Measurements from ENCODE around the gene FAM177A1.

The FAM177A1 gene

DNA sequence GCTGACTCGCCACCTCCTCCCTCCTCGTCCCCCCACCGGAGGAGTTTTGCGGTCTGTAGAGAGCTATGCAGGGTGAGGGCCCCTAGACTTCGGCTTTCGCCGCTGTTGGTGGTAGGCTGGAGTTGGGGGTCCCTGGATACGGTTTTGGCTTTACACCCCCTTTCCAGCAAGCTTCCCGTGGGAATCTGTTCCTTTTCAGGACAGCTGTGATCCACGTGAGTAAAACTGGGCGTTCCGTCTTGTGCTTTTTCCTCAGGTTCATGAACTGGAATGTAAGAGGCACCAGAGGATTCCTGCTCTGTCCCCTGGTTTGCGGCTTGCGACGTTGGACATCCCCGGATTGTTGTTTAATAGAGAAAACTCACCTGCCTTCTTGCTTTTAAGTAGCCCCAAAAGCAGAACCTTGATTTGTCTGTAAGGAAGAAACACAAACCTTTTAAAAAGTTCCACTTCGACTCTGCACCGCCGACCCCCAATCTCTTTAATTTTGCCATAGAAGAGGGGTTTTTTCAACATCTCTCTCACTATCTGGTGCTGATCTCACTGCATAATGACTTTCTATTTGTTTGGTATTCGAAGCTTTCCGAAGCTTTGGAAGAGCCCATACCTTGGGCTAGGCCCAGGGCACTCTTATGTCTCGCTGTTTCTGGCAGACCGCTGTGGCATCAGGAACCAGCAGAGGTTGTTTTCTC lies 76.8 kb downstream of the FAM177A1 start:
- no peak for DNase-seq (ENCODE audit: low spot score)
- Mint-ChIP-seq H3K4me1 (ENCODE audit: low read depth) (peaks cover 40% of the 10 kb centered on the region), H3K4me3 (peak overlapping the region; percentile 91), H3K9me3 (no peaks in the 10 kb centered on the region), H3K27ac (peak overlapping the region; percentile 100), H3K27me3 (ENCODE audit: low read depth) (no peaks in the 10 kb centered on the region), H3K36me3 (ENCODE audit: low read depth) (peaks cover 33% of the 10 kb centered on the region)

DNA sequence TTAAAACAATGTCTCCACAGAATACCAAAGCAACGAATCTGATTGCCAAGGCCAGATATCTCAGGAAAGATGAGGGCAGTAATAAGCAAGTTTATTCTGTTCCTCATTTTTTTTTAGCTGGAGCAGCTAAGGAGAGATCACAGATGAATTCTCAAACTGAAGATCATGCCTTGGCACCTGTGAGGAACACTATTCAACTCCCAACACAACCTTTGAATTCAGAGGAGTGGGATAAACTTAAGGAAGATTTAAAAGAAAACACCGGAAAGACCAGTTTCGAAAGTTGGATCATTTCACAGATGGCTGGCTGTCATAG lies 77.3 kb downstream of the FAM177A1 start:
- Mint-ChIP-seq H3K4me3 (peak overlapping the region; percentile 91), H3K9me3 (no peaks in the 10 kb centered on the region), H3K27ac (peak overlapping the region; percentile 100), H3K27me3 (ENCODE audit: low read depth) (no peaks in the 10 kb centered on the region), H3K36me3 (ENCODE audit: low read depth) (peaks cover 36% of the 10 kb centered on the region), H3K4me1 (ENCODE audit: low read depth) (peaks cover 42% of the 10 kb centered on the region)
- no peak for DNase-seq (ENCODE audit: low spot score)

DNA sequence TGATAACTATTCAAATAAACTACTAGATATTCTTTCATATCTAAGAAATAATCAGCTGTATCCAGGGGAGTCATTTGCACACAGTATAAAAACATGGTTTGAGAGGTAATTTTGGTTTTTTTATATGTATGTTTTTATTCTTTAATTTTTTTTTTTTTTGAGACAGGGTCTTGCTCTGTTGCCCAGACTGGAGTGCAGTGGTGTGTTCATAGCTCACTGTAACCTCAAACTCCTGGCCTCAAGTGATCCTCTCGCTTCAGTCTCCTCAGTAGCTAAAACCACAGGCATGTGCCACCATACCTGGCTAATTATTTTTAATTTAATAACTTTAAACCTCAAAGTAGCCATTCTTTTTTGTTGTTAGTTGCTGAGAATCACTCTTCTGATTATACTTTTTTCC lies 78.1 kb downstream of the FAM177A1 start:
- H3K36me3 Mint-ChIP-seq (ENCODE audit: low read depth) = peaks cover 40% of the 10 kb centered on the region
- H3K4me1 Mint-ChIP-seq (ENCODE audit: low read depth) = peaks cover 44% of the 10 kb centered on the region
- H3K4me3 Mint-ChIP-seq = peak overlapping the region; percentile 91
- H3K9me3 Mint-ChIP-seq = no peaks in the 10 kb centered on the region
- no peak for DNase-seq (ENCODE audit: low spot score)
- H3K27me3 Mint-ChIP-seq (ENCODE audit: low read depth) = no peaks in the 10 kb centered on the region
- no peak overlapping the region for H3K27ac Mint-ChIP-seq

Measured in T-helper 2 cell treated with Interferon-gamma antibody and Interleukin-4, amounts not matched to agents 5 μg/mL and 100 μg/mL, for 36 hours (primary cell).